ENCODE data around the gene LIPM. TPM values are rescaled to one million over a fixed set of nuclear protein-coding genes. Genes with fewer than 3 reads are reported as not detected.

Gene LIPM
- total and polyA plus RNA-seq, 2 of the 13 experiments (the other 11 are each of a cell fraction or from before 2014, with no cell fraction given) = not detected

GRCh38 chr10:88831709-88832108 lies 29.2 kb downstream of the LIPM start (continued):
- no peak for TF ChIP-seq MTERF4 (CRISPR knock-in tag; IDR thresholded peaks at IDR 0.05)
- no peak for TF ChIP-seq MYPOP (CRISPR knock-in tag; IDR thresholded peaks at IDR 0.05)
- no peak for TF ChIP-seq ZKSCAN8 (CRISPR knock-in tag; IDR thresholded peaks at IDR 0.05; ENCODE audit: borderline replicate concordance)
- TF ChIP-seq HHEX (CRISPR knock-in tag; IDR thresholded peaks at IDR 0.05) = no peak
- no peak for TF ChIP-seq CC2D1A (CRISPR knock-in tag; IDR thresholded peaks at IDR 0.05)
- no peak for TF ChIP-seq GLI4 (CRISPR knock-in tag; IDR thresholded peaks at IDR 0.05; ENCODE audit: borderline replicate concordance)
- no peak for TF ChIP-seq PLRG1 (conservative IDR thresholded peaks at IDR 0.05)
- no peak for TF ChIP-seq ZBTB21 (CRISPR knock-in tag; IDR thresholded peaks at IDR 0.05)
- TF ChIP-seq, protein P1, sequence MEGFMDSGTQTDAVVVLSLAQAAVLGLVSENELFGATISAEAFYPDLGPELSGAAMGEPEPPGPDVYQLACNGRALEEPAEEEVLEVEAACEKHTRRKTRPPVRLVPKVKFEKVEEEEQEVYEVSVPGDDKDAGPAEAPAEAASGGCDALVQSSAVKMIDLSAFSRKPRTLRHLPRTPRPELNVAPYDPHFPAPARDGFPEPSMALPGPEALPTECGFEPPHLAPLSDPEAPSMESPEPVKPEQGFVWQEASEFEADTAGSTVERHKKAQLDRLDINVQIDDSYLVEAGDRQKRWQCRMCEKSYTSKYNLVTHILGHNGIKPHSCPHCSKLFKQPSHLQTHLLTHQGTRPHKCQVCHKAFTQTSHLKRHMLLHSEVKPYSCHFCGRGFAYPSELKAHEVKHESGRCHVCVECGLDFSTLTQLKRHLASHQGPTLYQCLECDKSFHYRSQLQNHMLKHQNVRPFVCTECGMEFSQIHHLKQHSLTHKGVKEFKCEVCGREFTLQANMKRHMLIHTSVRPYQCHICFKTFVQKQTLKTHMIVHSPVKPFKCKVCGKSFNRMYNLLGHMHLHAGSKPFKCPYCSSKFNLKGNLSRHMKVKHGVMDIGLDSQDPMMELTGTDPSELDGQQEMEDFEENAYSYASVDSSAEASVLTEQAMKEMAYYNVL (CRISPR knock-in tag; IDR thresholded peaks at IDR 0.05; ENCODE audit: borderline replicate concordance) = no peak
- TF ChIP-seq ZNF724P (CRISPR knock-in tag; IDR thresholded peaks at IDR 0.05; ENCODE audit: borderline replicate concordance) = no peak
- no peak for TF ChIP-seq DMAP1 (CRISPR knock-in tag; IDR thresholded peaks at IDR 0.05)
- TF ChIP-seq PBX2 (CRISPR knock-in tag; IDR thresholded peaks at IDR 0.05) = no peak
- TF ChIP-seq RFXANK (CRISPR knock-in tag; IDR thresholded peaks at IDR 0.05) = no peak
- TF ChIP-seq SKI (IDR thresholded peaks at IDR 0.05; ENCODE audit: partially characterized antibody) = no peak
- no peak for TF ChIP-seq ZBTB44 (CRISPR knock-in tag; IDR thresholded peaks at IDR 0.05)
